GM12878 (cell line): ENCODE results near the gene PYGO2. TPM values are rescaled to one million over a fixed set of nuclear protein-coding genes. Genes with fewer than 3 reads are reported as not detected.

Experiments
- ATF7 ChIP-seq: fragments of 450-650 bp; IDR thresholded peaks from 2 replicates; pipeline ENCODE4 v1.6.1; 2016; ENCODE audit warnings: low read depth, mild to moderate bottlenecking
- CEBPB ChIP-seq, 2 experiments: fragments of 150-350 bp in 1 of 2; IDR thresholded peaks; 2 replicates each; pipeline ENCODE4 v1.6.1; 2012 to 2014; ENCODE audit warnings: low read depth in 2 of 2, low read length in 2 of 2, borderline replicate concordance in 1 of 2, inconsistent platforms in 1 of 2
- EGR1 ChIP-seq, 2 experiments: IDR thresholded peaks; 1 replicate in 1 of 2; 2 replicates in 1 of 2; pipeline ENCODE4 v1.6.1; 2011 to 2012; ENCODE audit warnings: low read depth in 2 of 2, low read length in 2 of 2, borderline replicate concordance in 1 of 2, mild to moderate bottlenecking in 1 of 2, moderate library complexity in 1 of 2
- GABPA ChIP-seq: IDR thresholded peaks from 2 replicates; pipeline ENCODE4 v1.6.1; 2014; ENCODE audit warnings: antibody characterized with exemption, low read depth, mild to moderate bottlenecking, inconsistent platforms
- HDAC2 ChIP-seq: fragments of 200-600 bp; sonication (generic); IDR thresholded peaks from 2 replicates; pipeline ENCODE4 v1.6.1; 2017
- HDAC6 ChIP-seq: fragments of 200-600 bp; sonication (generic); IDR thresholded peaks from one replicate; pipeline ENCODE4 v1.8.0; 2017; ENCODE audit warnings: antibody characterized with exemption; ENCODE audit not compliant: unreplicated experiment
- MTA3 ChIP-seq: IDR thresholded peaks from 2 replicates; pipeline ENCODE4 v1.6.1; 2012; ENCODE audit warnings: low read length, inconsistent platforms, borderline replicate concordance
- POLR2AphosphoS2 ChIP-seq: IDR thresholded peaks from 2 replicates; pipeline ENCODE4 v1.6.1; 2011; ENCODE audit warnings: low read depth, mild to moderate bottlenecking, low read length, improper control_type of control experiment, moderate library complexity
- SMAD1 ChIP-seq: fragments of 450-650 bp; IDR thresholded peaks from 2 replicates; pipeline ENCODE4 v1.6.1; 2018; ENCODE audit warnings: mild to moderate bottlenecking, low read depth; ENCODE audit not compliant: partially characterized antibody
- SPI1 ChIP-seq: IDR thresholded peaks from 2 replicates; pipeline ENCODE4 v1.6.1; 2011; ENCODE audit warnings: low read depth, mild to moderate bottlenecking, low read length, moderate library complexity, borderline replicate concordance; ENCODE audit not compliant: insufficient read depth
- ZNF592 ChIP-seq: fragments of 450-650 bp; IDR thresholded peaks from 2 replicates; pipeline ENCODE4 v1.6.1; 2017; ENCODE audit warnings: mild to moderate bottlenecking, moderate library complexity
- polyA plus RNA-seq, 11 experiments: library from polyadenylated mRNA; depleted of rRNA in 4 of 11; unstranded in 6 of 11; stranded (reverse) in 5 of 11; fragments of >200 nt; fragmentation: Nextera tagmentation in 4 of 11; fragmentation: Illumina TruSeq in 1 of 11; extraction: Ambion mirVana in 4 of 11; extraction: Trizol in 1 of 11; gene quantifications; 1 replicate in 1 of 11; 2 replicates in 10 of 11; pipeline versions ENCODE4 v1.2.1 to v1.2.3, GENCODE V29; 2011 to 2016; ENCODE audit warnings: inconsistent platforms in 2 of 11, missing spikeins in 2 of 11, low read depth in 1 of 11
- total RNA-seq, 4 experiments: library from RNA; depleted of rRNA in 3 of 4; stranded (reverse); fragments of >200 nt in 3 of 4; fragmentation: Illumina TruSeq in 1 of 4; extraction: Trizol in 1 of 4; gene quantifications; 2 replicates each; pipeline versions ENCODE4 v1.2.1 to v1.2.3, GENCODE V29; 2013 to 2021

The PYGO2 gene
- total and polyA plus RNA-seq, 10 of the 15 experiments (the other 5 are each of a cell fraction or from before 2014, with no cell fraction given): 8.1 to 33.8 (median 23.5) TPM

GRCh38 chr1:154941333-154942013 lies 20.1 kb downstream of the PYGO2 start (continued):
- no peak for TF ChIP-seq SPI1
- TF ChIP-seq CEBPB (IDR thresholded peaks at IDR 0.05; ENCODE audit: borderline replicate concordance in 1 of 2, low read depth in 2 of 2, low read length in 2 of 2): no peak
- no peak for TF ChIP-seq MTA3
- TF ChIP-seq EGR1 (IDR thresholded peaks at IDR 0.05; ENCODE audit: borderline replicate concordance in 1 of 2, low read depth in 2 of 2, low read length in 2 of 2): no peak
- TF ChIP-seq ZNF592: no peak
- no peak for TF ChIP-seq SMAD1
- TF ChIP-seq HDAC6: no peak
- TF ChIP-seq ATF7: no peak
- no peak for TF ChIP-seq POLR2AphosphoS2
- TF ChIP-seq HDAC2: no peak
- TF ChIP-seq GABPA: no peak
- TF ChIP-seq, all 136 proteins: peak for 9
